GM19328 (cell line): ENCODE results near the gene TMTC2.
A peak's percentile ranks its signal among the peaks of the same experiment; 100 is the strongest.

ENCODE experiments used
- ATAC-seq: cut with Tn5 transposase; IDR thresholded peaks from one replicate; pipeline ENCODE4 v1.9.1; 2021; ENCODE audit warnings: mild to moderate bottlenecking, moderate library complexity; ENCODE audit not compliant: unreplicated experiment

The TMTC2 gene

DNA sequence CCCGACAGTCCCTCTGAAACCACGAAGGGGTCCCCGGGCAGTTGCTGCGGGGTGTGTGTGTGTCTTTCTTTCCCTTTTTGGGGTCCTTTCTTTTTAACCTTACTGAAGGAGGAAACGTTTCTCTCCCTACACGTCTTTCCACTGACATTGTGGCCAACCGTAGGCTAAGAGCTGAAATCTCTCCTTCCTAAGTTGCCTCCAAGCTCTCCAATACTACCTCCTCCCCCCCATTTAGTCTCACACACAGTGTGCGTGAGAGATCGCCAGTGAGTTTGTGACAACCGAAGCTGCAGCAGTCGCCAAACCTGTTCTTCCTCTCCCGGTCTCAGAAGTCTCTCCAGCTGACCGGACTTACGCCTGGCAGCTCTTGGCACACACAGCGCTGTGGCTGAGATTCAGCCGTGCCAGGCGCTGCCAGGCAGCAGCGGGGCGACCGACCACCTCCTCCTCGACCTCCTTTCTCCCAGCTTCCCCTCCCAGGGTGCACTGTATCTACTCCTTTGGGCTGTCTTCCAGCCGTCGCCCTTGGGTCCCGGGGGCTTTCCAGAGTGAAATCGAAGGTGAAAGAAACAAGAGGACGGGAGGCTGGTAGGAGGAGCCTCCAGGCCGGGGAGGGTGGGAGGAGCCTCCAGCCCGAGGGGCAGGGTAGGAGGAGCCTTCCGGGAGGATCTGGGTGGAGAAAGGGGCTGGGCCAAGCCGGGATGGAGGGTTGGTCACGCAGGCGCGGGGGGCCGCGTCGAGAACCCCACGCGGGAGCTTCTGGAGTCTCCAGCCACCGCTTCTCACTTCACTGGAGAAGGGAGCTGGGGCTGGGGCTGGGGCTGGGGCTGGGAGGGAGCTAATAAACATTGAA lies at the start of gene TMTC2:
TMTC2 (plus strand) TSS at position 739 of the 853 bp plus-strand sequence.
- peak; percentile 85 for ATAC-seq

DNA sequence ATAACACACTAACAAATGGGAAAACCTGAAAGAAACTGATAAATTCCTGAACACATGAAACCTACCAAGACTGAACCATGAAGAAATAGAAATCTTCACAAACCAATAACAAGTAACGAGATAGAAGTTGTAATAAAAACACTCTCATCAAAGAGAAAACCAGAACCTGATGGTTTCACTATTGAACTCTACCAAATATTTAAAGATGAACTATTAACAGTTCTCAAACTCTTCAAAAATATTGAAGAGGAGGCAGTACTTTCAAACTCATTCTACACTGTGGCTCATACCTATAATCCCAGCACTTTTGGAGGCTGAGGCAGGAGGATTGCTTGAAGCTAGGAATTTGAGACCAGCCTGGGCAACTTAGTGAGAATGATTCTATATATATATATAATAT lies 48.4 kb upstream of the TMTC2 start:
- no peak for ATAC-seq

DNA sequence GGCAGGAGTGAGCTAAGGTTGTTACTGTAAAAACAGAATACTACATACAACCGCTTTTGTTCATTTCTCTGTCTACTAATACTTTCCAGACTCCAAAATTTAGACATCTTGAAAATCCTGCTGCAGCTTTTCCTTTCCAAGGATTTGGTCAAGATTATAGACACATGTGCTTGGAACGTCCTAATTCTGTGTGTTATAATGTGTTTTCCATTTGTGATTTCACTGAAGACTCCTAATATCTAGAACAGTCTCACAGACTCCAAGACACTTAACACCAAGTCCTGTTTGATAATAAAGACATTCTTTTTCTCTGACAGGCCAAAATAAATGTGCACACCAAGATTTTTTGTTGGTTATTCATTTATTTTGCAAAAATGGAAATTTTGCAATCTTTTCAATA lies 41.8 kb upstream of the TMTC2 start:
- no peak for ATAC-seq

DNA sequence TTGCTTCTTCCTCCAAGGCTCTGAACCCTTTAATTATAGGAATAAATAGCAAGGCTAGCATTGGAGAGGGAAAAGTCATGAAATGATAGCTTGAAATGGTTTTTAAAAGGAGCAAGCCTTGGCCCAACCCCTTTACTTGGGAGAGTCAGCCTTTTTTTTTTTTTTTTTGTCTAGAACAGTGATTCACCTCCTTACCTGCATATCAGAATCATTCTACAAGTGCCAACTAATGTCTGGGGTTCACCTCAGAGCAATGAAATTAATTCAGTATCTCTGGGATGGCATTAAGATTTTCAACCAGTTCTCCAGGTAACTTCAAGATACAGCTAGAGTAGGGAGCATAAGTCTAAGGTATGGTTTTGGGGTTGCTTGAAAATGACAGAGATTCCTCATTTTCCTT lies 41.3 kb upstream of the TMTC2 start:
- ATAC-seq: no peak

DNA sequence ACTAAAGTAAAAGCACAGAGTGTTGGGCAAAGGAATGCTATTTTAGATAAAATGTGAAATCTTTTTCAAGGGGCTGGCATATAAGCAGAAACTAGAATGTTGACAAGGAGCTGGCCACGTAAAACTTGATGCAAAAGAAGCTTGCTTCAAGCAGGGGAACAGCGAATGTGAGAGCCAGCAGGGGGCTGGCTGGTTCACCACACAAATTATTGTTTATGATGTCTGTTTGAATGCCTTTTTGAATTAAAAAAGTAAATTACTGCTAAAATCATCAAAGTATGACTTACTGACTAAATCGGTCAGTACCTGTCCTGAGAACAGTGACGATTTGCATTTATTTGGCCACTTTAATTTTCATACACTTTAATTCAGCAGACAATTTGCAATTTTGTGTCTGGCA lies 38.9 kb upstream of the TMTC2 start:
- no peak for ATAC-seq

DNA sequence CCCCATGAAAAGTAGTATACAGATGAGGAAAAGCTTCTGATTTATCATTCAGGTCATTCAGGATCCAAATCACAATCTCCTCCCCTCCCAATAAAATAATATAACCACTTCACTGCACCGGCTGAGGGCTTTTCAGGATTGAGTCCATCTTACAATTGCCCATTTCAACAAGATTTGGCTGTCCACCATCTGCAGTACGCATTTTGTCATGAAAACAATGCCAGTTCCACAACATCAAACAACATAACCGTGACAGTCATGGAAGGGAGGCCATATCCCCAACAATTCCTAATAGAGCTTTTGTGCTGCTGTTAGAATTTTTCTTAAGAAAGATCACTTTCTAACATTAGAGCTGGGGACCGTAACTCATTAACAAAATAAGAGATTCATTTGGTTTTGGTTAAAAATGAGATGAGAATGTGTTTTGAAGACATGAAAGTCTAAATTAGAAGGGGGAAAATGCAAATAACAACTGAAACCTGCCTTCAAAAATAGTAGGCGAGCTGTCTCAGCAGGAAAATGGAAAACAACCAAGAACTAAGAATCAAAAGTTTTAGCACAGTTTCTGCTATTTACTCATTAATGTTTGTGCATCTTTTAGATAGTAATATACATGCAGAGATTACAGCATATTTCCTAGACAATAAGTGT lies 38.3 kb upstream of the TMTC2 start:
- ATAC-seq: no peak

DNA sequence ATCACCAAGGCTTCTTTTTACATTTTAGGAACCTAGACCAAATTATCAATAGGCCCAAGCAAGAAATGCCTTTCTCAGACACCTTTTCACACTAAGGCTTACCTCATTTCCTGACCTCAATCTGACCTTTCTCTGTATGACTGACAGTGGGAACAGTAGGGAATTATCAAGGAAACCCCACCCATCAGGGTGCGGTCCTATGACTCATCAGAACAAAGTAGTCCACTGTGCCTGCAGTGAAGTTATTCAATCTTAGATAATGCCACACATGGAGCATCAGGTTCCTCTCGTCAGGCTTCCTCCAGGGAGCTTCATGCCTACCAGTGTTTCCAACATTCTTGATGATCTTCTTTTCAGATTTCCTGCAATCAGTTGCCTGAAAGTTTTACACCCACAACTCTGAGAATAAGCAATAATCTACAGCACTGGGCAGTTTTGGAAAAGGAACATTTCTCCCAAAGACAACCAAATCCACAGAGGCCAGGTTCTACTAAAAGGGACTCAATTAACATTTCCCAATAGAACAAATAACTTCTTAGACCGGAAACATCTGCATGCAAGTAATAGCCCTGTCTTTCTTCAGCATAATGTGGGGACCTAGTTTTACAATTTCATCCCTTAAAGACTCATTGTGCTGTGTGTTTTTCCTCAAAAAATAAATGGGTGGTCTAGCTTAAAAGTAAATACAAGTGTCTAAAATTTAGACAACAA lies 35.9 kb upstream of the TMTC2 start:
- ATAC-seq: peak; percentile 85

DNA sequence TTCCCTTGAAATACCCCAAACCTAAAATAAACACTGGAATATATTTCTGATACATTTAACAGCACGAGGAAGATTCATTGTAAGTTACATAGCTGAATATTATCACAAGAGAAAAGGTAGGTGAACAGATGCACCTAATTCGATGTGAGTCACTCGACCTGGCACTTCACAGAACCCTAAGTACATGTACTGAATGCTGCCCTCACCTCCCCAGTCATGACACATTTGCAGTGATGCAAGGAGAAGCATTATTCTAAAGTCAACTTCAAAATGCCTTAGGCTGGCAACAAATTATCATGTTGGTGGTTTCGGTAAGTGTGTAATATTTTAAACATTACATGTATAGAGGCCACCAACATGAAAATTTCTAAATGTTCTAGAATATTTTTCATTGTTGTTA lies 35.2 kb upstream of the TMTC2 start:
- no peak for ATAC-seq

DNA sequence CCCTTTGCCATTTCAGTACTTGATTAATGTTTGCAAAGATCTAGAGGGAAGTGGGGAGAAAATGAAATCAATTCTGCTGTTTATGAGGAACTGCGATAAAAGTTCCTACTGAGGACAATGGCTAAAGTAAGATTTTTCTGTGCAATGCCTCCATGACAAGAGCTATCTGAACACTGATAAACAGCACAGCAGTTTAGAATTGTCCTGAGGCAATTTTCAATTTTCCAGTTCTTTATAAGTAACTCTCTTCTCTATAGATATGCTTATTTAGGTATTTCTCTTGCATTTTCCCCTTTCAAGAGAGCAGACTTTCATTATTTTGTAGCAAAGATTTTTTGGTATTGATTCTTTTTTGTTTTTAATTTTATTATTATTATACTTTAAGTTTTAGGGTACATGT lies 34.6 kb upstream of the TMTC2 start:
- no peak for ATAC-seq

DNA sequence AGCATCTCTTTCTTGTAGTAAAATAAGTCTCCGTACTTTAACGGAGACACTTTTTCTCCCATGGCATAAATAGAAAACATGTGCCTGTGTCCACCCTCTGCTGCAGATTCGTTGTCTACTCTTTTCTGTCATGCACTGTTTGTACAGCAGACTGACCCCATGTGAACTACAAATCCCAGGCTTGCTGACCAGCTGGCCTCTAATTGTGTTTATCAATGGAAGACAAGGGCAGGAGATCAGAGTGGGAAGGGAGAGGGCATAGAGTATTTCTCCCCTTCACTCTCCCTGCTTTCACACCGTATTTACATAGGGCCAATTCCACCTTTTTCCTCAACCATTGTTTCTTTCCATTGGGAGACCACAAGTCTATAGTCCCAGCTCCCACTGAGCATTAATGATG lies 31.0 kb upstream of the TMTC2 start:
- no peak for ATAC-seq

DNA sequence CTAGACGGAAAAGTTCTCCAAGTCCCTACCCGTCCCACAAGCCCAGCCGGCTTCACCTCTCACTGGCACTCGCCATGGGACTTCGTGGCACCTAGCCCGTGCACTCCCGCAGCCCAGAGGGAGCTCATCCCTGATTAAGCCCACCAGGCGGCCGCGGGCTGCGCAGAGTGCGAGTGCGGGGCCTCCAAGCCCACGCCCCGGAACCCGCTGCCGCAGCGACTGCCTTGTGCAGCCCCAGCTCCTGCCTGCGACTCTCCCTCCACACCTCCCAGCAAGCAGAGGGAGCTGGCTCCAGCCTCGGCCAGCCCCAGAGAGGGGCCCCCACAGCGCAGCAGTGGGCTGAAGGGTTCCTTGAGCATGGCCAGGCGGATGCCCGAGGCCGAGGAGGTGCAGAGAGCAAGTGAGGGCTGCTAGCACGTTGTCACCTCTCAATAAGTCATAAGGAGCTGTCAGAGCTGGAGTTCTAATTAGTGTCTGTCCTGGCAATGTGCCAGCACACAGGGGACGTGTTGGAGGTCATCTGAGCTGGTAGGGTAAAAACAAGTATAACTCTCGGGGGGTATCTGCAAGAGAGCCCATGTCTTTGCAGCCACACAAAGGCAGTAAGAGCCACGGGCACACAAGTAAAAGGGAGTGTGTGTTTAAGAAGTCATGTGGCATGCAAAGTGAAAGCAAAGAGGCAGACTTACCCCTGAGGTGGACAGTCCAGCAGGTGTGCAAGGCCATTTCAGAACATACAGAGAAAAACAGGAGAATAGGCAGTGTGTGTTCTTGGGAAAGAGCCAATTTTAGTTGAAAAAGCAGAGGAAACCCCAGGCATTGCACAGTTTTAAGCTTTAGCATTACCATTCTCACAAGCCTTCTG lies 27.1 kb upstream of the TMTC2 start:
- ATAC-seq: no peak

DNA sequence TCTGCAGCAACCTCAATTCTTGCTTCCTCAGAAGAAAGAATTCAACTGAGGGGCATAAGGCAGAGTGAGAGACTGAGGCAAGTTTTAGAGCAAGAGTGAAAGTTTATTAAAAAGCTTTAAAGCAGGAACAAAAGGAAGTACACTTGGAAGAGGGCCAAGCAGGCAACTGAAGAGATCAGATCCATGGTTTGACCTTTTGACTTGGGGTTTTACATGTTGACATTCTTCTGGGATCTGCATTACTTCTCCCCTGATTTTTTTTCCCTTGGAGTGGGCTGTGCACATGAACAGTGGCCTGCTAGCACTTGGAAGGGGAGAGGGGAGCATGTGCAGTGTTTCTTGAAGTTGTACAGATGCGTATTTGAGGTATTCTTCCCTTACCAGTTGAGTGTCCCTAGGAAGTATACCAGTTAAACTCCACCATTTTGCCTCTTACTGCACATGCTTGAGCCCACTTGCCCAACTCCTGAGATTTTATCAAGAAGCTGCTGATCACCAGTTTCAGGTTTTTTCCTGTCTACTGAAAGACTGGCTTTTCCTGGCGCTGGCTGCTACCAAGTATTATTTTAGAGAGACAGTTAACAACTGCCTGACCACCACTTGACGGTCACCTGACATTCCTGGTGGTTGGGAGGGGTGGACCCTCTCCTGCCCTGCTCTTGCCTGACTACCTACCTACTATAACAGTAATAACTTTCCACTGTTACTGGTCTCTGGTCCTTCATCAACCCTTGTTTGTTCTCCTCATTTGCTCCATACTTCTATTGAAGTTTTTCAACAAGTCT lies 26.0 kb upstream of the TMTC2 start:
- ATAC-seq: no peak

DNA sequence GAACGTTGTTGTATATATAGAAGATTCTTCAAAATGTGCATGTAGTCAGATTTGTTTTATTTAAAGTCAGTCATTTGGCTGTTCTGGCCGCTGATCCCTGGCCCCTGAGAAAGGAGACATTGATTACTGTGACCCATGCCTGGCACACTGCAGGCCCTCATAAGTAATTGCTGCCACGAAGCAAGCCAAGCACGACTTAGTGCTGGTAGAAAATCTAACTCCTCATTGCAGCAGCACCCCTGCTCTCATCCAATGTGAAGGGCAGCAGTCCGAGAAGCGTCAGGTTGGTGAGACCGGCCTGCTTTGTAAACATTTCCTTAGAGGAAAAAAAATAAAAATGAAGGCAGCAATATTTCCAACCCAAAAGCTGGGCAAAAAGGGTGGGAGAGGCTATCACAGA lies 22.8 kb upstream of the TMTC2 start:
- ATAC-seq: no peak

DNA sequence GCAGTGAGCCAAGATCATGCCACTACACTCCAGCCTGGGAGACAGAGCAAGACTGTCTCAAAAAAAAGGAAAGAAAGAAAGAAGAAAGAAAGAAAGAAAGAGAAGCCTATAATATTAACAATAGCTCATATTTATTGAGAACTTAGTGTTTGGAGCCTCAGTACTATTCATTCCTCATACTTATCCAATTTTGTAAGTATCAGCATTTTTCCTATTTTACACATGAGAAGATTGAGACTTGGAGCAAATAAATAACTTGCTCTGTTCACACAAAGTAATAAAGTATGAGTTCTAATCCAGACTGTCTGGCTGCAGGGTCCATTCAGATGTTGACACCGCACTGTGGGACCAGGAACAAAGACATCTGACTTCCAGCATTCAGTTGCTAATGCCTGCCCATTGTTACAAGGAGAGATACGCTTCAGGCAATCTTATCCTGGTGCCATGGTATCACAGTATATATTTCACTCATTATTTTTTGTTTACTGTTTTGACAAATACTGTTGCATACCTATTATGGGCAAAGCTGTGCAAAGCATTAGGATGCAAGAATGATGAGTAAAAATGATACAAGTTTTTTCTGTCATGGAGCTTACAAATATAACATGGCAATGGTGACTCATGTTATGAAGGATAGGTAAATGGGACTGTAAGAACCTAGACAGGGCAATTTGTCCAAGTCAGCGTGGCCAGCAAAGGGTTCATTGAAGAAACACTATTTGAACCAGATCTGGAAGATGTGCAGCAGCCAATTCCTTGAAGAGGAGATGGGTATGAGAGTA lies 21.4 kb upstream of the TMTC2 start:
- ATAC-seq: no peak

DNA sequence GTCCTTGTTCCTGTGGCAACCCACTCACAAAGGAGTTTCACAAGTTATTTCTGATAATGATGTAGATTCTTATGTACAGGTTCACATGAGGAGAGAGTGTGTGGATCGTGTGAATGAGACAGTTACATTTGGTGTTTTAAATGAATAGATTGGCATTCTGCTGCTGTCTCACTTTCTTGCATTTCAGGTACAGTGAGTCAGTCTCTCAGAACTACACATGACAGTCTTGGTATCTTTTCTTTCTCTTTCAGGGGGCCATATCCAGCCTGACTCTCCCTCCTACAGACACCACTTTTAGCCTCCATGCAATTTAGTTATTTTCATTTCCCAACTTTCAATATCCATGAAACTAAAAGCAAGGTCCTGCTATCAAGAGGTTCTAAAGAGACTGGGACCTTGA lies 19.9 kb upstream of the TMTC2 start:
- ATAC-seq: no peak

DNA sequence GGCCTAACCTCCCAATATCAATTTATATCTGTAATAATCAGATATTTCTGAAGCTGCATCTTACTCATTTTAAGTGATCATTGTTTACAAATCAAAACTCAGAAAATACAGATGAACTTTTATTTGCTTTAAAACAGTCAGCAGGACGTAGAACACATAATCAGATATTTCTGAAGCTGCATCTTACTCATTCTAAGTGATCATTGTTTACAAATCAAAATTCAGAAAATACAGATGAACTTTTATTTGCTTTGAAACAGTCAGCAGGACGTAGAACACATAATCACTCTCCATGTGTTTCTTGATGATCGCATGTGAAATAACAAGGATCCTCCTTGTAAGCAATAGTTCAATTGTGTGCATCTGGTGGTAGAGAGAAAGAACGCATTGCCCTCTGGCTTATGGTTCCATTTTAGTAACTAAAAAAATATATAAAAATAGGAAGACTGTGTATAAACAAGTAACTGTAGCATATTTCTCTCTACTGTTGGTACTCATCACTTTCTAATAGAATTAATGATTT lies 15.0 kb upstream of the TMTC2 start:
- ATAC-seq: no peak

DNA sequence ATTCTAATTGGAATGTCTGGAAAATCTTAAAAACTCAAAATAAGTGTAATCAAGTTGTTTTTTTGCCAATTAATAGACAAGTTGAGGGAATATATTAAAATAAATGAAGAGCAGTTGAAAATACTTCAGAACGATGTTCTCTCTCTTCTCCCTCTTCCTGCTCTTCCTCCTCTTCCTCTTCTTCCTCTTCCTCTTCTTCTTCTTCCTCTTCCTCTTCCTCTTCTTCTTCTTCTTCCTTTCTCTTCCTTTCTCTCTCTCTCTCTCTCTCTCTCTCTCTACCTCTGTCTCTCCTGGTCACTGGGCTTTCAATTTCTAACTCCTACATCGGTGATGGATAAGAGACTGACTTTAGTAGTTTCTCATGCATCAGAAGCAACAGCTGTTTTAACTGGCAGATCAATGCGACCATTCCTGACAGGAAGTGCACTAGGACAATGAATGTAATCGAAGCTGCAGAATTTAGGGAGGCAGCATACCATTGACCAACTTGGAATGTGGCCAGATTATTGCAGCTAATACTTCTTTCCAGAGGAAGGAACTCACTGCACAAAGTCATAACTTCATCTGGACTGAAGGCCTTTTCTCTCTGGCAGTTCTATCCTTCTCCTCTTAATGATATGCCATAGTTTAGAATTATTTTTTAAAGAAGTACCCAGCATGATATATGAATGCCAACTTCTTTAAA lies 13.8 kb upstream of the TMTC2 start:
- ATAC-seq: no peak

DNA sequence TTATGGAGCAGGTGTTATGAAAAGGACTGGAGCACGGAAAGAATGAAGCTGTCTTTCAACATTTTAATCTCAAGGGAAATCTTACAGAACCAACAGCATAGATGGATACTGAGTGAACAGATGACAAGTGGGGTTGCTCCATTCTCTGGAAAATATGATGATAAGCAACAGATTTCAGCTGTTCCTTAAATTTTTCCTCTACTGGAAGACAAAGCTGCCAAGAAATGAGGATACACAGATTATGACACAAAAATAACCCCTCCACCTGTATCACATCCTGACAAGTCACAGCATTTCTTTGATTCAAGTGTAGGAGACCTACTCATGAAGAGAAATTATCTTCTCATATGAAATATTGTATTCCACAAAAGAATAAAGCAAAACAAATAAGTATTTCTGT lies 13.0 kb upstream of the TMTC2 start:
- ATAC-seq: no peak

DNA sequence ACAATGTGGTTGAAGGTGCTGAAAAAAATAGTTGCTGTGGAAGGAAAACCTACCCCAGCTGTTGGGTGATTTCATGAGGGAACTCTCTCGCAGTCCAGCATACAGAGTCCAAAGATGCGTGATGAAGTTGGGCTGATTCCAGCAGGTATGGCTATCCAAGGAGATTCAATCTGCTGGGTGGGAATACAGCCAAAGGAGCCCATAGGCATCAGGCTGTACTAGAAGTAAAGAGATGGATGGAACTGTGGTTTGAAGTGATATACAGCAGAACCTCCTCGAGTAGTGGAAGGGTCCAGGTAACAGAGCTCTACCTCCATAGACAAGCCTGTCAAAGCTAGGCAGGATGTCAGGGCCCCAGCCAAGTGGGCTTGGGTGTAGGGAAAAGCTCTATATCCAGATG lies 11.5 kb upstream of the TMTC2 start:
- no peak for ATAC-seq
